HG02938 (cell line): ENCODE measurements around the gene EXOC1.
A peak's percentile ranks its signal among the peaks of the same experiment; 100 is the strongest.
"Not testable (repeated sequence)": the region's sequence is repeated elsewhere in the genome, so short reads cannot be mapped to it uniquely, and the experiment has no call there.

Experiments used
- ATAC-seq: cut with Tn5 transposase; IDR thresholded peaks from one replicate; pipeline ENCODE4 v1.9.1; 2021; ENCODE audit warnings: mild to moderate bottlenecking, moderate library complexity; ENCODE audit not compliant: unreplicated experiment

The EXOC1 gene

DNA sequence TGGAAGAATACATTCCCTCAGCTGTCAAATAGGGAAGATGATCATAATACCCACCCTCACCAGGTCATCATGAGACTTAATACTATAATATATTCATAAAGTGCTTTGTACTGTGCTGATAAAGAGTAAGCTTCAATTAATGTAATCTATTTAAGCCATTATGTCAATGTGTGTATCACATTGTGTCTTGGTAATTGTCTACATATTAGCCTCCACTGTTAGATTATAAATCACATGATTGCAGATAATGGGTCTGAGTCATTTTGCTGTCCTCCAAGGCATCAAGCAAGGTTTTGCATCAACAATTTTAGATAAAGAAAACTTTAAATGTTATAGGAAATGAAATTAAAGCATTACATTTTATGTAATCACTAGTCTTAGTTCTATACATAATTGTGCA, 50.1 kb downstream of the EXOC1 start:
- no peak for ATAC-seq

DNA sequence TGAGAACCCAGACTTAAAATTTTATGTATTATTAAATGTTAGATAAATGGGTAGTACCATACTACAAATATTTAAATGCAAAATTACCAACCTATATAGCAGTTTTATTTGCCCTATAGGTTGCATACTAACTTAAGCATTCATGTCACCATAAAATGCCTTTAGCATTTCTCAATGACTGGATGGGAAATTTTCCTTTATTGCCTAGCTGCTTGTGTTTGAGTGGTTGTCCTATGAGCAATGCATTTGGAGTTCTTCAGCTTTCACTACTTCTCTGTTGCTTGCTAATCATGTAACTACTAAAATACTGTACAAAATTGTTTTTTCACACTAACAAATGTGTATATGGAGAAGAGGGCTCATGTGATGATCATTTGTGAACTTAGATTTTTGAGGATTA, 51.1 kb downstream of the EXOC1 start:
- ATAC-seq = no peak

GRCh38 chr4:55906323-55906722, 52.9 kb downstream of the EXOC1 start:
- ATAC-seq = no peak

DNA sequence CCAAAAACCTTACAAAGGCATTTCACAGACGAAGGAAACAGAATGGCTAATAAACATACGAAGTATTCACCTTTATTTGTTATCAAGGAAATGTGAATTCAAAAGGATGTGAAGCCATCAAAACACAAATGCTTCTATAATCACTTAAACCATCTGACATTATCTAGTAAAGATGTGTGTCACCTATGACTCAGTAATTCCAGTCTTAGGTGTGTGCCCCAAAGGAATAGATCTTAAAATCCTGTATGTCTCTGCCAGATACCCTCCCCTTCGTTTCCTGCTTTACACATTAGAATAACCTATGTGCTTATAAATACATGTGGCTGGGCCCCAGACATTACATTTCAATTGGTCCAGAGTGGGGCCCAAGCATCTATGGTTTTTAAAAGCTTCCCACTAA, 53.5 kb downstream of the EXOC1 start:
- no peak for ATAC-seq

DNA sequence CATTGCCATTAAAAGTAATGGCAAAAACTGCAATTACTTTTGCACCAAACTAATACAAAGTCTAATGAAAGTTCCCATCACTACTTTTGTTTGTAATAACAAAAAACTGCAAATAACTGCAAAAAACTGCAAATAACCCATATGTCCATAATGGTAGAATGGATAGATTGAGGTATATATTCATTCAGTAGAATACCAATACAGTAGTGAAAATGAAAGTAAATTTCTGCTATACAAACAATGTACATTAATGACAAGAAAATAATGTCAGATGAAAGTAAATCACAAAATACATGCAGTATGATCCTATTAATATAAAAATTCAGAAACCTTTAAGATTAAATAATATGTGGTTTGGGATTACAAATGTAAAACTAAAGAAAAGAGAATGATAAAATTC, 54.0 kb downstream of the EXOC1 start:
- ATAC-seq = no peak

DNA sequence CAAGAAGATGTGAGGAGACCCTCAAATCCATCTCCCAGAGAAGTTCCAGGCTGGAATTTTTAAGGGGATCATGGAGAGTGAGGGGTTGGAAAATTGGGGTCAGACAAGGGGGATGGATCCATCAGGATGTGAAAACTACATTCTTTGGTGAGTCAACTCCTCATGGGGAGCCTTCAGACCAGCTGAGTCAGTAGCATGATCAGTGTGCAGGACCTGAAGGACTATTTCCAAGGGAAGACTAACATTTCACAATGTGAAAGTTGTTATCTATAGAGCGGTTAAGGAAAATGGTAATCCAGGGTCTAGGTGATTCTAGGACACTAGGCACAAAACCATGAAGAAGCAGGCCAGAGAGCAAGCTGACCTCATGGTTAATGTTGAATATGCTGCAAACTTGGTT, 56.7 kb downstream of the EXOC1 start:
- no peak for ATAC-seq

DNA sequence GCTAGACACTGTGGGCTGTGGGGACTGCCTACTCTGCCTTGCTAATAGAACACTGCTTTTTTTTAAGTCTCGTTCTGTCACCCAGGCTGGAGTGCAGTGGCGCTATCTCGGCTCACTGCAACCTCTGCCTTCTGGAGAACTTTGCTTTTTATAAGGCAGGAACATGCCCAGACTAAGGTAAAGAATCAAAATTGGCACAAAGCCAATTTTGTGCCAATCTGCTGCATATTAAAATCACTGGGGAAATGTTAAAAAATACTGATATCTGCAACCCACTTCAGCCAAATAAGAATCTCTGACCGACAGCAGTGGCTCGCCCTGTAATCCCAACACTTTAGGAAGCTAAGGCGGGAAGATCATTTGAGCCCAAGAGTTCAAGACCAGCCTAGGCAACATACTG, 58.8 kb downstream of the EXOC1 start:
- ATAC-seq = no peak

- no peak for ATAC-seq
These were observed 67.1 kb downstream of the EXOC1 start for GRCh38 chr4:55920571-55920970.

- no peak for ATAC-seq
These were observed 67.6 kb downstream of the EXOC1 start for GRCh38 chr4:55921093-55921492.

DNA sequence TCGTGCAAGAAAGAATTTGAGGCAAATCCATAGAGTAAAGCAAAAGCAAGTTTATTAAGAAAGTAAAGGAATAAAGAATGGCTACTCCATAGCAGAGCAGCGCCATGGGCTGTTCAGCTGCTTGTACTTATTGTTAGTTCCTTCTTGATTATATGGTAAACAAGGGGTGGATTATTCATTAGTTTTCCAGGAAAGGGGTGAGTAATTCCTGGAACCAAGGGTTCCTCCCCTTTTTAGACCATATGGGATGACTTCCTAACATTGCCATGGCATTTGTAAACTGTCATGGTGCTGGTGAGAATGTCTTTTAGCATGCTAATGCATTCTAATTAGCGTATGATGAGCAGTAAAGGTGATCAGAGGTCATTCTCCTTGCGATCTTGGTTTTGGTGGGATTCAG, 71.8 kb downstream of the EXOC1 start:
- no peak for ATAC-seq

GRCh38 chr4:55926610-55927009, 73.2 kb downstream of the EXOC1 start:
- no peak for ATAC-seq

DNA sequence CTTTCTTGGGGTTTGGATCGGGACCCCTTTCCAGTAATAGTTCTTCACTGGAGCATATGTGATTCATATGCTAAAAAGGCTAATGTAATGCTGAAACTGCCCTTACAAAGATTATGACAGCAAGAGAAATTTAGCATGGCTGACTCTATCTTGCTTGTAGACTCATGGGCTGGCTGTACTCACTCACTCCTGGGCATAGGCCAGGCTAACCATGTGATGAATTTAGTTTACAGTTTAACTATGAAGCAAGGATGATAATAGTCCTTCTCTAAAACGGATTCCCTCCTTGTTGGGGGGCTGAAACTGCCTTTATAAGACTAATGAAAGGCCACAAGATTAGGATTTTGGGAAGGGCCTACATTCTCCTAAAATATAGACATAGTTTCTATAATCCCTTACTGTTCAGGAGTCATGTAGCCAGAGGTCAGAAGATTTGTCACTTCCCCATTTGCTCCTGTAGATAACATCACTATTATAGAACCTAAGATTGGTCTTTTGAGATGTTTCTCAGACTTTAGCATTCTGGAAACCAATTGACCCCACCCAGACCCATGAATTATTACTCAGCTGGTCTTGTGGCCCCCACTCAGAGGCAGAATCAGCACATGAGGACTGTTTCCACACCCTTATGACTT, 74.5 kb downstream of the EXOC1 start:
- no peak for ATAC-seq

GRCh38 chr4:55928846-55929245, 75.4 kb downstream of the EXOC1 start:
- no peak for ATAC-seq

DNA sequence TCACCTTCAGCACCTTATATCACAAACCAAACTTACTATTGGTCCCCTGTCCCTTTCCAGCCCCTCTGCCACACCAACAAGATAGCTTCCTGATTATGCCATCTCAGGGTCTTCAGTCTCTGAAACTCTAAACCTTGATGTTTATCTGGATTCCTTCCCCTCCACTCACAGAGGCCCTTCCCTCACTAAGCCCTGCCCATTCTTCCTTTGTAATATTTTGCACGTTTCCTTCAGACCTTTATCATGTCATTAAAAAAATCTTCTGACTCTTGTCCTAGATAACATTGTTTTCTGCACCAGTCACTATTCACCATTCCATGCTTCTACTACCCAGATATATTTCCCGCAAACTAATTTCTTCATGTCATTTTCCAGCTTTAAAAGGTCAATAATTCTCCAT, 77.6 kb downstream of the EXOC1 start:
- no peak for ATAC-seq

DNA sequence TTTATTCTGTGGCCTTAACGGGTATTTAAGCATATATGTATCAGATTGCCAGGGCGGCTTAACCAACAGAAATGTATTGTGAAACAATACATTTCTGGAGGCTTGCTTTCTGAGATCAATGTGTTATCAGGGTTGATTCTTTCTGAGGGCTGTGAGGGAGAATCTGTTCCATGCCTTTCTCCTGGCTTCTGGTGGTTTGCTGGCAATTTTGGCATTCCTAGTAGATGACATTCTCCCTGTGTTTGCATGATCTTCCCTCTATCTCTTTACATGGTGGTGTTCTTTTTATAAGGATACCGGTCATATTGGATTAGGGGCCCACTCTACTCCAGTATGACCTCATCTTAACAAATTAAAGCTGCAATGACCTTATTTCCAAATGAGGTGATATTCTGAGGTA, 78.4 kb downstream of the EXOC1 start:
- ATAC-seq = no peak

DNA sequence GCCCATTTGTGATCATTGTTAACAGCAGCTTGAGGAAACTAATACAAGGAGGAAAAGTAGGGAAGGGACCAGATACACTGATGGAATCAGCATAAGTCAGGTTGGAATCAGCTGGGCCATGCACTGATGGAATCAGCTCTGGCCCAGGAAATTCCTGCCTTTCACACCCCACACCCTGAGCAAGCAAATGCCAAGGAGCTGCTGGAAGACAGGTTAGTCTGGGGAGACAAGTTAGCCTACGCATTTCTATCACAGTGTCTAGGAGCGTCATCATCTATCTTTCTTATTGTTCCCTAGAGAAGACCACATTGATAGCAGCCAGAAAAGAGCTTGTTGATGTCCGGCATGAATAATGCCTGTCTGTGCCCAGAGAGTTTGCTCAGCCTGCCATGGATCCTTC, 79.1 kb downstream of the EXOC1 start:
- ATAC-seq = no peak

GRCh38 chr4:55933611-55934010, 80.2 kb downstream of the EXOC1 start:
- no peak for ATAC-seq

- ATAC-seq = not testable (repeated sequence)
These were observed 82.5 kb downstream of the EXOC1 start for GRCh38 chr4:55935907-55936306.

DNA sequence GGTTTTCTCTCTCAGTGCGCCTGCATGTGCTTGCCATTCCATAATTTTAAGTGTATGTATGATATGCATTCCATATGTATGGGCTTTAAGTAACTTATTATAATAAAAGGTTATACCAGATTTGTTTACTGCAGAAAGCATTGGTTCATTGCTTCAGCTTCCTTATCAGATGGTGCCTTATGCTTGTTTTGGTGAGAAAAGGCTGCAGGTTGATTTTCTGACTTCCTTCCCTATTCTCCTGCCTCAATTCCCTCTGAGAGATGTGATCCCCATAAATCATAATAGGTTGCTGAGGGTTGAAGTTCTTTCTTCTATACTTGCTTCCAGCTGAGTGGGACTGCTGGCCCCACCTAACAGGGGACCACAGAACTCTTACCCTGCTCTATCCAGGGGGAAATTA, 85.0 kb downstream of the EXOC1 start:
- ATAC-seq = no peak

- ATAC-seq = no peak
These were observed 86.0 kb downstream of the EXOC1 start for GRCh38 chr4:55939421-55939820.

DNA sequence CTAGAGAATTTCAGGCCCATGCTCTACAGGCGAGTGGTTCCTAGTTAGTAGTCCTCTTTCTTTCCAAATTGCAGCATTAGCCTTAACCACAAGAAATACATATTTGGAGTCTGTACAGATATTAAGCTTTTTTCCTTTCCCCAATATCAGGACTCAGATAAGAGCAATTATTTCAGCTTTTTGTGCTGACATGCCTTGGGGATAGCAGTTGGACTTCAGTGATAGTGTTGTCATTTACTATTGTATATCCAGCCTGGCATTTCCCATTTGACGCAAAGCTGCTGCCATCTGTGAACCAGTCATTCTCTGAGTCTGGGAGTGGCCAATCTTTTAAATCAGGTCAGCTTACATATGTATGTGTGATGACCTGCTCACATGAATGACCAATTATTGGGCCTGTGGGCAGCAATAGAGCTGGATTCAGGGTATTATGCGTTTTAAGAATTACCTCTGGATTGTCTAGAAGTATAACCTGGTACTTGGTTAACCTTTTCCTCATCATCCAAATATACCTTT, 88.5 kb downstream of the EXOC1 start:
- no peak for ATAC-seq

GRCh38 chr4:55947254-55947882, 93.9 kb downstream of the EXOC1 start:
- ATAC-seq = peak; percentile 40
